GM06990 (cell line): ENCODE data around the gene GIMAP2.
A peak's percentile ranks its signal among the peaks of the same experiment; 100 is the strongest.
"Not testable (repeated sequence)": the region's sequence is repeated elsewhere in the genome, so short reads cannot be mapped to it uniquely, and the experiment has no call there.

Source experiments
- DNase-seq: peaks from one replicate; pipeline ENCODE4 v3.0.0-alpha.2; 2011; ENCODE audit not compliant: insufficient read length; ENCODE audit errors: extremely low read depth
- H3K27me3 ChIP-seq: replicated peaks from 2 replicates; pipeline ENCODE4 v1.6.0; 2011; ENCODE audit warnings: low read length; ENCODE audit not compliant: control insufficient read depth, insufficient read depth
- H3K36me3 ChIP-seq: 2 replicates; pipeline ENCODE4 v1.5.1; 2011; ENCODE audit warnings: low read length; ENCODE audit not compliant: control insufficient read depth, insufficient read depth
- H3K4me3 ChIP-seq: replicated peaks from 2 replicates; pipeline ENCODE4 v1.5.1; 2011; ENCODE audit warnings: low read depth, mild to moderate bottlenecking, control low read depth, low read length
- TF ChIP-seq, protein P1 (sequence below): IDR thresholded peaks from 2 replicates; pipeline ENCODE4 v1.5.1; 2011; ENCODE audit warnings: low read length, control low read depth, mild to moderate bottlenecking, inconsistent platforms; ENCODE audit not compliant: insufficient read depth, poor library complexity, severe bottlenecking

GIMAP2 gene

DNA sequence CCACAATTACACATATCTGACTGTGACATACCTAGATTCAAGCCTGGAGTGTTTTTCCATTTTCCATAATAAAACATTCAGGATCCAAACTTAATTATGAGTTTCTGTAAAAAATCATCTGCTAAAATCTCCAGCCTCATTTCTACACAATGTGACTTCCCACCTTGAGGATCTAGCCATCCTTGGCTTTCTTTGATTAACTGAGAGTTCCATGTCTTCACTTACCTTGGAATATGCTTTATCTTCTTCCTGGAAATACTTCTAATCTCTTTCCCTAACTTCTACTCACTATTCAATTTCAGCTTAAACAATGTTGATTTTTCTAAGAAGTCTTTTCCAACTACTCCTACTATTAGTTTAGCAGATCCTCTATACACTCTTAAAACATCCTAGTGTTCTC is 16.5 kb upstream of the GIMAP2 start:
- no peak for DNase-seq
- Histone ChIP-seq H3K4me3 (no peak overlapping the region), H3K36me3 (no peaks in the 10 kb centered on the region), H3K27me3 (no peaks in the 10 kb centered on the region)
- TF ChIP-seq, protein P1, sequence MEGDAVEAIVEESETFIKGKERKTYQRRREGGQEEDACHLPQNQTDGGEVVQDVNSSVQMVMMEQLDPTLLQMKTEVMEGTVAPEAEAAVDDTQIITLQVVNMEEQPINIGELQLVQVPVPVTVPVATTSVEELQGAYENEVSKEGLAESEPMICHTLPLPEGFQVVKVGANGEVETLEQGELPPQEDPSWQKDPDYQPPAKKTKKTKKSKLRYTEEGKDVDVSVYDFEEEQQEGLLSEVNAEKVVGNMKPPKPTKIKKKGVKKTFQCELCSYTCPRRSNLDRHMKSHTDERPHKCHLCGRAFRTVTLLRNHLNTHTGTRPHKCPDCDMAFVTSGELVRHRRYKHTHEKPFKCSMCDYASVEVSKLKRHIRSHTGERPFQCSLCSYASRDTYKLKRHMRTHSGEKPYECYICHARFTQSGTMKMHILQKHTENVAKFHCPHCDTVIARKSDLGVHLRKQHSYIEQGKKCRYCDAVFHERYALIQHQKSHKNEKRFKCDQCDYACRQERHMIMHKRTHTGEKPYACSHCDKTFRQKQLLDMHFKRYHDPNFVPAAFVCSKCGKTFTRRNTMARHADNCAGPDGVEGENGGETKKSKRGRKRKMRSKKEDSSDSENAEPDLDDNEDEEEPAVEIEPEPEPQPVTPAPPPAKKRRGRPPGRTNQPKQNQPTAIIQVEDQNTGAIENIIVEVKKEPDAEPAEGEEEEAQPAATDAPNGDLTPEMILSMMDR: no peak

DNA sequence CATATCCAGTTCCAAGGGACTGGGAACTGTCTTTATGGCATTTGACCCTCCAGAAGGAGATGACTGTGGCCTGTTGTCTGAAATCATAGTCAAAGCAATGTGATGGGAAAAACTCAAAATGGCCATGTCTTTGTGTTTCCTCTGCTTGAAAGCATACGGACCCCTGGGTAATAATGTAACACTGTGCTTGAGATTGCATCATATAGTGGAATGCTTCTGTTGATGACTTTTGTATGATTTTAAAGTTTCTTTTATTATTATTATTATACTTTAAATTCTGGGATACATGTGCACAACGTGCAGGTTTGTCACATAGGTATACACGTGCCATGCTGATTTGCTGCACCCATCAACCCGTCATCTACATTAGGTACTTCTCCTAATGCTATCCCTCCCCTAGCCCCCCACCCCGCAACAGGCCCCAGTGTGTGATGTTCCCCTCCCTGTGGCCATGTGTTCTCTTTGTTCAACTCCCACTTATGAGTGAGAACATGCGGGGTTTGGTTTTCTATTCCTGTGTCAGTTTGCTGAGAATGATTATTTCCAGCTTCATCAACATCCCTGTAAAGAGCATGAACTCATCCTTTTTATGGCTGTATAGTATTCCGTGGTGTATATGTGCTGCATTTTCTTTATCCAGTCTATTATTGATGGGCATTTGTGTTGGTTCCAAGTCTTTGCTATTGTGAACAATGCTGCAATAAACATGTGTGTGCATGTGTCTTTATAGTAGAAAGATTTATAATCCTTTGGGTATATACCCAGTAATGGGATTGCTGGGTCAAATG is 13.5 kb upstream of the GIMAP2 start:
- H3K27me3 ChIP-seq, H3K4me3 ChIP-seq, H3K36me3 ChIP-seq, DNase-seq: not testable (repeated sequence)

DNA sequence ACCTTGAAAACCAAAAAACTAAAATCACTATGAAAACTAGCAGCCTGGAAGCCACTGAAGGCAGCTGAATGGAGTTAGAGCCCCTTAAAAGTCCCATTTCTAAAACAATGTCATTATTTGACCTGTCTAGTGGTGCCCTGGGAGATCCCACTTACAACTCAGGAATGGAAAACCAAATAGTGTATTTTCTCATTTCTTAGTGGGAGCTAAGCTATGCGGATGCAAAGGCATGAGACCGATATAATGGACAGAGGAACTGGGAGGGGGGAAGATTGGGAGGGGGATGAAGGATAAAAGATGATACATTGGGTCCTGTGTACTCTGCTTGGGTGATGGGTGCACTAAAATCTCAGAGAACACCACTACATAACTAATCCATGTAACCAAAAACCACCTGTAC is 9.8 kb upstream of the GIMAP2 start:
- H3K36me3 ChIP-seq: no peaks in the 10 kb centered on the region
- DNase-seq: no peak
- H3K27me3 ChIP-seq: no peaks in the 10 kb centered on the region
- H3K4me3 ChIP-seq: no peak overlapping the region
- TF ChIP-seq, protein P1: no peak

DNA sequence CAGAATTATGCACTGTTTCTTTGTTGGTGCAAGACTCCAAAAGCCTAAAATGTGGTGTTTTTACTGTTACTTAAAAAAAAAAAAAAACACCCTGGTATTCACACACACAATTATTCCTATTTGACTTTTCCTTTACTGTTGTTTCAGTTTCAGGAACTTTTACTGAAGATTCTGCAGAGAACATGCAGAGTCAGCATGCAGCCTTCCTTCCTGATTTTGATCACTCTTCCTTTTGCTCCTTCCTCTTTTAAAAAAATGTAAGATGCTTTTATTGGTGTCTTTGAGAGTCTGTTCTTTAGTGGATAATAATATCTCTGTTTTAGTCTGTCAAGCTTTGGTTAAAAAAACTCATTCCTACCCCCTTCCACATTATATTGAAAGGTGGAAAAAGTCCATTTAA is 9.2 kb upstream of the GIMAP2 start:
- not testable (repeated sequence) for DNase-seq, H3K27me3 ChIP-seq, H3K4me3 ChIP-seq, H3K36me3 ChIP-seq

DNA sequence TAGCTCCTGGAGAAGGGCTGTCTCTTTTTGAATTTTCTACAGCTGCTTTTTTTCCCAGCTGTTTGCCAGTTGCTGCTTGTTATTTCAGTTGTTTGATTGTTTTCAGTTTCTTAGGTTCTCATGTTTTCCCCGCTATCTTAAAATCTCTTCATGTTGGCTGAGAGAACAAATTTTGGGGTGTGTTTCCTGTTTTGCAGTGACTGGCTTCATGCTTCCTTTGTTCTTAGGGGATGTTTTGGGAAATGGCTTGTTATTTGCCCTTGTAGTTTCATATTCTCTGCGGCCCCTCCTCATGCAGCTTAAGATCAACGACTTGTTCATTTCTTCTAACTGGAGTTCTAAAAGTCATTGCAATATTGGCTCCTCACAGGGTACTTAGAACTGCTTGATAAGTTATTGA is 8.7 kb upstream of the GIMAP2 start:
- H3K36me3 ChIP-seq, DNase-seq, H3K27me3 ChIP-seq, H3K4me3 ChIP-seq: not testable (repeated sequence)

DNA sequence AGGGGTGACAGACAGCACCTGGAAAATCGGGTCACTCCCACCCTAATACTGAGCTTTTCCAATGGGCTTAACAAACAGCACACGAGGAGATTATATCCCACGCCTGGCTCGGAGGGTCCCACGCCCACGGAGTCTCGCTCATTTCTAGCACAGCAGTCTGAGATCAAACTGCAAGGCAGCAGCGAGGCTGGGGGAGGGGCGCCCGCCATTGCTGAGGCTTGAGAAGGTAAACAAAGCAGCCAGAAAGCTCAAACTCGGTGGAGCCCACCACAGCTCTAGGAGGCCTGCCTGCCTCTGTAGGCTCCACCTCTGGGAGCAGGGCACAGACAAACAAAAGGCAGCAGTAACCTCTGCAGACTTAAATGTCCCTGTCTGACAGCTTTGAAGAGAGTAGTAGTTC is 6.9 kb upstream of the GIMAP2 start:
- H3K4me3 ChIP-seq, H3K27me3 ChIP-seq, H3K36me3 ChIP-seq, DNase-seq: not testable (repeated sequence)

DNA sequence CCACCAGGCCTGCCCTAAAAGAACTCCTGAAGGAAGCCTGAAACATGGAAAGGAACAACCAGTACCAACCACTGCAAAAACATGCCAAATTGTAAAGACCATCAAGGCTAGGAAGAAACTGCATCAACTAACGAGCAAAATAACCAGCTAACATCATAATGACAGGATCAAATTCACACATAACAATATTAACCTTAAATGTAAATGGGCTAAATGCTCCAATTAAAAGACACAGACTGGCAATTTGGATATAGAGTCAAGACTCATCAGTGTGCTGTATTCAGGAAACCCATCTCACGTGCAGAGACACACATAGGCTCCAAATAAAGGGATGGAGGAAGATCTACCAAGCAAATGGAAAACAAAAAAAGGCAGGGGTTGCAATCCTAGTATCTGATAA is 5.1 kb upstream of the GIMAP2 start:
- H3K27me3 ChIP-seq, H3K4me3 ChIP-seq, DNase-seq, H3K36me3 ChIP-seq: not testable (repeated sequence)

DNA sequence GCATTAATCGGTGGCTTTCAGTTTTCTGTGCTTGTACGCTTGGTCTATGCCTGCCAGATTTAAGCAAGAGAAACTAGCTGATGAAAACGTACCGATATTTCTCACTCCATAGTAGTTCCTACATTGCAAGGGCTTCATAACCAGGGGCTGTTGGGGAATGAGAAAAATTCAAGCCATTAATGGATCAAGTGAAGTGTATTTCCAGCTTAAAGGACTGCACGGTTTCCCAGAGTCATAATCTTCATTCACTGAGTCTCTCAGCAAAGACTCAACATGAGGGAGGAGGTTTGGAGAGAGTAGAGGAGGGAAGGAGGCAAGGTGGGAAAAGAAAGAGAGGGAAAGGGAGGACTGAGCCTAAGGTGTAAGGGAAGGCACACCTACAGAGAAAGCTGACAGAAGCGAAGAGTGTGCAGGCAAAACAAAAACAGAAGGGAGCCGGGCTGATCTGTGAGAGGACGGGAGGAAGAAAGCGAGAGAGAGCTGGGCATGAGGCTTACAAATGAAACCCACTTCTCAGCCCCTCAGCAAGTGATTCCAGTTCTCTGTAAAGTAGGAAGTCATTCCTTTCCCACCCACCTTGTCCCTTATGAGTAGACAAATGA is 625 bp downstream of the GIMAP2 start:
- Histone ChIP-seq H3K4me3 (peak overlapping the region; percentile 70), H3K27me3 (no peaks in the 10 kb centered on the region), H3K36me3 (peaks cover 10% of the 10 kb centered on the region)
- no peak for DNase-seq
- TF ChIP-seq, protein P1: no peak
